Activated B cell treated with CpG ODN at 0.5 μM for 24 hours (primary cell): ENCODE data around the gene LRRC34. TPM values are rescaled to one million over a fixed set of nuclear protein-coding genes. Genes with fewer than 3 reads are reported as not detected.

Experiments used
- ATAC-seq: fragments of 200-7000 bp; cut with Tn5 transposase; one replicate; pipeline ENCODE4 v1.10.0; 2021; ENCODE audit warnings: low read depth, mild to moderate bottlenecking, moderate library complexity
- CTCF ChIA-PET: fragments of 350-600 bp; sonication (Branson Sonifier 250); formaldehyde crosslinking; loops from one replicate; lab custom pipeline; 2021; ENCODE audit warnings: antibody characterized with exemption; lab: Charles Lee
- POLR2A ChIA-PET: fragments of 350-600 bp; sonication (Branson Sonifier 250); formaldehyde crosslinking; loops from one replicate; lab custom pipeline; 2021; ENCODE audit warnings: antibody characterized with exemption; lab: Charles Lee
- DNase-seq: peaks from one replicate; pipeline ENCODE4 v3.0.0; 2022
- H3K27ac Mint-ChIP-seq: one replicate; pipeline ENCODE4 v1.8.0; 2020; ENCODE audit warnings: mixed read lengths
- H3K27me3 Mint-ChIP-seq: one replicate; pipeline ENCODE4 v1.8.0; 2021; ENCODE audit warnings: mixed read lengths
- H3K36me3 Mint-ChIP-seq: one replicate; pipeline ENCODE4 v1.8.0; 2021; ENCODE audit warnings: low read depth, mixed read lengths
- H3K4me1 Mint-ChIP-seq: one replicate; pipeline ENCODE4 v1.8.0; 2021; ENCODE audit warnings: mixed read lengths
- H3K4me3 Mint-ChIP-seq: one replicate; pipeline ENCODE4 v1.8.0; 2020; ENCODE audit warnings: mild to moderate bottlenecking, mixed read lengths
- H3K9me3 Mint-ChIP-seq: one replicate; pipeline ENCODE4 v1.8.0; 2020; ENCODE audit warnings: mixed read lengths
- intact Hi-C: fragments of 100-400 bp; cut with micrococcal nuclease; formaldehyde crosslinking; loops from one replicate; pipeline ENCODE4 v1.15.1; 2024
- total RNA-seq: library from RNA; stranded (reverse); gene quantifications from 2 replicates; pipeline ENCODE4 v1.2.3, GENCODE V29; 2022
- TF ChIP-seq, protein P1 (sequence below): fragments of 200-600 bp; IDR thresholded peaks from one replicate; pipeline ENCODE4 v1.8.0; 2022; ENCODE audit warnings: antibody characterized with exemption, mild to moderate bottlenecking

The LRRC34 gene
- total RNA-seq, 1 donor from 2014 or later: 5.7 TPM

DNA sequence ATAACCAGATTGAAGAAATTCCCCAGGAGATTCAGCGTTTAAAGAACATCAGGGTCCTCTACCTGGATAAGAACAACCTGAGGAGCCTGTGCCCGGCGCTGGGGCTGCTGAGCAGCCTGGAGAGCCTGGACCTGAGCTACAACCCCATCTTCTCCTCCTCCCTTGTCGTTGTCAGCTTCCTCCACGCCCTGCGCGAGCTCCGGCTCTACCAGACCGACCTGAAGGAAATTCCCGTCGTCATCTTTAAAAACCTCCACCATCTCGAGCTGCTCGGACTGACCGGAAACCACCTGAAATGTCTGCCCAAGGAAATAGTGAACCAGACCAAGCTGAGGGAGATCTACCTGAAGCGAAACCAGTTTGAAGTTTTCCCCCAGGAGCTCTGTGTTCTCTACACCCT lies 9.4 kb upstream of the LRRC34 start:
- intact Hi-C loops: no loop called here
- TF ChIP-seq, protein P1, sequence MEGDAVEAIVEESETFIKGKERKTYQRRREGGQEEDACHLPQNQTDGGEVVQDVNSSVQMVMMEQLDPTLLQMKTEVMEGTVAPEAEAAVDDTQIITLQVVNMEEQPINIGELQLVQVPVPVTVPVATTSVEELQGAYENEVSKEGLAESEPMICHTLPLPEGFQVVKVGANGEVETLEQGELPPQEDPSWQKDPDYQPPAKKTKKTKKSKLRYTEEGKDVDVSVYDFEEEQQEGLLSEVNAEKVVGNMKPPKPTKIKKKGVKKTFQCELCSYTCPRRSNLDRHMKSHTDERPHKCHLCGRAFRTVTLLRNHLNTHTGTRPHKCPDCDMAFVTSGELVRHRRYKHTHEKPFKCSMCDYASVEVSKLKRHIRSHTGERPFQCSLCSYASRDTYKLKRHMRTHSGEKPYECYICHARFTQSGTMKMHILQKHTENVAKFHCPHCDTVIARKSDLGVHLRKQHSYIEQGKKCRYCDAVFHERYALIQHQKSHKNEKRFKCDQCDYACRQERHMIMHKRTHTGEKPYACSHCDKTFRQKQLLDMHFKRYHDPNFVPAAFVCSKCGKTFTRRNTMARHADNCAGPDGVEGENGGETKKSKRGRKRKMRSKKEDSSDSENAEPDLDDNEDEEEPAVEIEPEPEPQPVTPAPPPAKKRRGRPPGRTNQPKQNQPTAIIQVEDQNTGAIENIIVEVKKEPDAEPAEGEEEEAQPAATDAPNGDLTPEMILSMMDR: no peak
- no peaks in the 10 kb centered on the region for H3K36me3 Mint-ChIP-seq
- no peaks in the 10 kb centered on the region for H3K27me3 Mint-ChIP-seq
- H3K27ac Mint-ChIP-seq: no peak overlapping the region
- POLR2A ChIA-PET: interaction anchor here (1.2 kb wide), 1 partner anchor 13 kb away, joined by 4 read pairs; no protein-coding TSS in a partner anchor
- CTCF ChIA-PET: no interaction called here
- ATAC-seq (no peak), DNase-seq (no peak)
- no peaks in the 10 kb centered on the region for H3K9me3 Mint-ChIP-seq
- peaks cover 7% of the 10 kb centered on the region for H3K4me1 Mint-ChIP-seq
- H3K4me3 Mint-ChIP-seq: no peak overlapping the region

DNA sequence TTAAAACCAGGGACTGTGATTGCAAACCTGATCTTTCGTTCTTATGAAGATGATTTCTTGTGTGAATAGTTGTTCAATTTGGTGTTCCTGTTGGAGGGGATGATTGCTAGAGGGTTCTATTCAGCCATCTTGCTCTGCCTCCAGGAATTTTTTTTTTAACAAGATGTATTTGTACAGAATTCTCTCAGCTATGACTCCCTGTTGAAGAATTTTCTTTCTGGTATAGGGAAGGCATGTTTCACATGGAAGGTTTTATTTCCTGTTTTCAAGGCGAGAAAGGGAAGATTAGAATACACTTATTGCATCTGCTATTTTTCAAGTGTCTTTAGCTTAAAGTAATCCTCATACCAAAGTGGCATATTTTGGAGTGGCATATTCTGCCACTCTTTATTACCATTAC lies 5.6 kb upstream of the LRRC34 start:
- H3K9me3 Mint-ChIP-seq: peaks cover 8% of the 10 kb centered on the region
- CTCF ChIA-PET: no interaction called here
- intact Hi-C loops: no loop called here
- TF ChIP-seq, protein P1: no peak
- no peak overlapping the region for H3K27ac Mint-ChIP-seq
- H3K4me1 Mint-ChIP-seq: peaks cover 23% of the 10 kb centered on the region
- DNase-seq (no peak), ATAC-seq (no peak)
- H3K27me3 Mint-ChIP-seq: no peaks in the 10 kb centered on the region
- H3K4me3 Mint-ChIP-seq: no peak overlapping the region
- POLR2A ChIA-PET: interaction anchor here (1.7 kb wide), 1 partner anchor 28 kb away, joined by 5 read pairs; no protein-coding TSS in a partner anchor
- peaks cover 4% of the 10 kb centered on the region for H3K36me3 Mint-ChIP-seq

DNA sequence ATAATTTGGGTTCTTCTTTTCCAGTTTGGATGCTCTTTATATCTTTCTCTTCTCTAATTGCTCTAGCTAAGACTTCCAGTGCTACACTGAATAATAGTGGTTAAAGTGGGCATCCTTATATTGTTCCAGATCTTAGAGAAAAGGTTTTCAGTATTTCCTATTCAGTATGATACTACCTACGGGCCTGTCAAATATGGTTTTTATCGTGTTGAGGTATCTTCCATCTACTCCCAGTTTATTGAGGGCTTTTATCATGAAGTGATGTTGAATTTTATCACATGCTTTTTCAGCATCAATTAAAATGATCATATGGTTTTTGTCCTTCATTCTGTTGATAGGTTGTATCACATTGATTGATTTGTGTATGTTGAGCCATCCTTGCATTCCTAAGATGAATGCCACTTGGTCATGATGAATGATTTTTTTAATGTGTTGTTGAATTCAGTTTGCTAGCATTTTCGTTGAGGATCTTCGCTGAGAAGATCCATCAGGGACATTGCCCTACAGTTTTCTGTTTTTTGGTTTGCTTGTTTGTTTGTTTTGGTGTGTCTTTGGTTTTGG lies 3.0 kb upstream of the LRRC34 start:
- Mint-ChIP-seq H3K9me3 (peaks cover 8% of the 10 kb centered on the region), H3K4me3 (no peak overlapping the region), H3K27ac (no peak overlapping the region), H3K4me1 (peaks cover 39% of the 10 kb centered on the region), H3K36me3 (peaks cover 6% of the 10 kb centered on the region), H3K27me3 (no peaks in the 10 kb centered on the region)
- TF ChIP-seq, protein P1: no peak
- ChIA-PET POLR2A (no interaction called here), CTCF (no interaction called here)
- no peak for DNase-seq
- intact Hi-C loops: no loop called here
- no peak for ATAC-seq

DNA sequence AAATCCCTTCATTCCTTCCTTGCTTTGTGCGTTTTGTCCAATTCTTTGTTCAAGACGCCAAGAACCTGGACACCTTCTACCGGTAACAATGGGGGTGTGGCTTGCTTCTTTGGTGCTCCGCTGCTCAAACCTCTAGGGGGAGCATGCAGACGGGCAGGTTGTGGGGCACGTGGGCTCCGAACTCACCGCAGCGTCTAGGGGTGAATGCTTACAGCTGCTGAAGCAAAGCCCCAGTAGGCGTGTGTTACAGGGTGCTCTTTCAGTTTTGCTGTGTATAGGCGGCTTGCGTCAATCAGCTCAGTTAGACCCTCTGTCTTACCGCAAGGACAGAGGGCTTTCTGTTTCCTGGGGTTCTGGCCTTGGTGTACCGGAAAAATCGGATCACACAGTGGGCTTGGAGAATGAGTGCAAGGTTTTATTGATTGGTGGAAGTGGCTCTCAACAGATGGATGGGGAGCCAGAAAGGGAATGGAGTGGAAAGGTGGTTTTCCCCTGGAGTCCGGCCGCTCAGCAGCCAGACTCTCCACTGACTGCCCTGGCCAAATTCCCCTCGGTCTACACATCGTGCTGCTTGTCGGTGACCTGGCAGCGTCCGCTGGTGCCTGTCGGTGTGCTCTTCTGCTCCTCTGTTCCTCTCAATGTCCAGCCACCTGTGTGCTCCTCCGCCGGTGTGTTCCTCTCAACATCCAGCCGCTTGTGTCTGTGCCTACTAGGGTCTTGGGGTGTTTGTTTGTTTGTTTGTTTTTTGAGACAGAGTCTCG lies 1.2 kb upstream of the LRRC34 start:
- H3K9me3 Mint-ChIP-seq: peaks cover 8% of the 10 kb centered on the region
- ATAC-seq (peak; percentile 84), DNase-seq (peak; percentile 59)
- TF ChIP-seq, protein P1: no peak
- H3K36me3 Mint-ChIP-seq: peaks cover 6% of the 10 kb centered on the region
- peak overlapping the region; percentile 85 for H3K4me3 Mint-ChIP-seq
- H3K27ac Mint-ChIP-seq: peak overlapping the region; percentile 97
- no peaks in the 10 kb centered on the region for H3K27me3 Mint-ChIP-seq
- ChIA-PET POLR2A (interaction anchor here (0.7 to 4.3 kb wide), 19 partner anchors 19 to 543 kb away, joined by 3 to 48 read pairs (median 4); partner anchors contain the start of genes ACTRT3, MYNN, SEC62 and SKIL), CTCF (interaction anchor here (0.6 to 1.6 kb wide), 11 partner anchors 16 to 240 kb away, joined by 3 to 7 read pairs (median 3); partner anchors contain the start of genes ACTRT3 and MYNN)
- intact Hi-C loops: loop anchor here (1.0 to 2.0 kb wide), 13 partner anchors 22 to 1056 kb away; partner anchors contain the start of genes GPR160, MYNN, PHC3 and RPL22L1
- H3K4me1 Mint-ChIP-seq: peaks cover 42% of the 10 kb centered on the region

DNA sequence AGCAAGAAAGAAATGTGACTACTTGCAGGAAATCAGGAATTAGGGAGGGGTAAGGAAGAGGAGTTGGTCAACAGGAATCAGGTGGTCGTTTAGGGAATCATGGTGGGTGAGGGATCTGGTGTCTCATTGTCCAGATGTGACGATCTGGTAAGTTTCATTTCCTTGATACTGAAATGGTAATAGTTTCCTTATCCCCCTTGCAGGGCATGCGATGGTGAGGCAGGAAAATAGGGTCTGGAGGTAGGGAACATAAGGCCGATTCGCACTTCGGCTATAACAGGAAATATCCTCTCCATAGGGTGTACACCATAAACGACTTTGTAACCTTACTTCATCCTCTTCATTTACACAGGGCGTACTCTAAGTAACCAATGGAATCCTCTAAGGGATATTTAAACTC lies 574 bp upstream of the LRRC34 start:
- Mint-ChIP-seq H3K9me3 (peaks cover 8% of the 10 kb centered on the region), H3K27me3 (no peaks in the 10 kb centered on the region), H3K27ac (peak overlapping the region; percentile 97), H3K4me1 (peaks cover 39% of the 10 kb centered on the region), H3K36me3 (peaks cover 7% of the 10 kb centered on the region), H3K4me3 (peak overlapping the region; percentile 85)
- ChIA-PET POLR2A (interaction anchor here (0.6 to 4.3 kb wide), 26 partner anchors 22 to 1057 kb away, joined by 3 to 48 read pairs (median 6); partner anchors contain the start of genes ACTRT3, MYNN, RPL22L1 and SEC62), CTCF (interaction anchor here (0.7 to 1.6 kb wide), 7 partner anchors 9 to 52 kb away, joined by 3 to 13 read pairs (median 4); partner anchors contain the start of gene ACTRT3)
- ATAC-seq (no peak), DNase-seq (no peak)
- TF ChIP-seq, protein P1: no peak
- intact Hi-C loops: loop anchor here (1.0 to 2.0 kb wide), 13 partner anchors 23 to 1057 kb away; partner anchors contain the start of genes GPR160, MYNN, PHC3 and RPL22L1
